ENCODE measurements around the gene PTH1R. TPM values are rescaled to one million over a fixed set of nuclear protein-coding genes. Genes with fewer than 3 reads are reported as not detected.

The PTH1R gene
- total RNA-seq, 1 experiment from 2014 or later = not detected

DNA sequence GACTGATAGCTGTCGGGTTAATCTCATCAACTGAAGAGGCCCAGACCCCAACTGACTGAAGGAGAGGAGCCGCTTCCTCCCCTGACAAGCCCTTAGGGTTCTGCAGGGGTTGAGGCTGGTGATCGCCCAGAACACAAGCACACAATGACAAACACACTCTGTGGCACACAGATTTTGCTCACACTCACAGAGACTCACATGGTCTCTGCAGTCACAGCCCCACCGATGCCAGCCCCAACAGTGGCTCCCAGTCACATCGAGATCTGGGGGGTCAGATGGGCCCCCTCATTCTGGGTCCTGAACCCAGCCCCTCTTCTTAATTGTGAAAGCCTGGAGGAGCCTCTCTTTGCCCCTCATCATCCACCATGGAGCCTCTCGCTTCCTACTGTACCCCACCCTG lies 16.7 kb downstream of the PTH1R start:
- DNase-seq (ENCODE audit: low read depth, low spot score) (no peak), ATAC-seq (no peak)
- Histone ChIP-seq H3K27me3 (ENCODE audit: control insufficient read depth, insufficient read depth, low read length) (no peaks in the 10 kb centered on the region), H3K36me3 (ENCODE audit: control insufficient read depth, insufficient read depth, low read length) (no peaks in the 10 kb centered on the region), H3K4me3 (ENCODE audit: low read depth in 2 of 2, low read length in 2 of 2) (no peak overlapping the region), H3K4me1 (ENCODE audit: control insufficient read depth, insufficient read depth, low read length) (peaks cover 3% of the 10 kb centered on the region; the same call in 1 of the 2 replicates), H3K9me3 (ENCODE audit: control insufficient read depth, insufficient read depth, low read depth, low read length) (no peaks in the 10 kb centered on the region), H3K27ac (ENCODE audit: low read length) (no peak overlapping the region)
- ChIA-PET POLR2A (no interaction called here), CTCF (interaction anchor here (0.6 to 0.8 kb wide), 2 partner anchors 35 to 894 kb away, joined by 4 to 6 read pairs; no protein-coding TSS in a partner anchor)
- intact Hi-C loops (cut with micrococcal nuclease; ENCODE audit: unreplicated experiment) = no loop called here
- in situ Hi-C loops (cut with HindIII; ENCODE audit: low pct_unique_long_range_greater_than_20kb, low sequenced_read_pairs) = no loop called here
- TF ChIP-seq, protein P1, sequence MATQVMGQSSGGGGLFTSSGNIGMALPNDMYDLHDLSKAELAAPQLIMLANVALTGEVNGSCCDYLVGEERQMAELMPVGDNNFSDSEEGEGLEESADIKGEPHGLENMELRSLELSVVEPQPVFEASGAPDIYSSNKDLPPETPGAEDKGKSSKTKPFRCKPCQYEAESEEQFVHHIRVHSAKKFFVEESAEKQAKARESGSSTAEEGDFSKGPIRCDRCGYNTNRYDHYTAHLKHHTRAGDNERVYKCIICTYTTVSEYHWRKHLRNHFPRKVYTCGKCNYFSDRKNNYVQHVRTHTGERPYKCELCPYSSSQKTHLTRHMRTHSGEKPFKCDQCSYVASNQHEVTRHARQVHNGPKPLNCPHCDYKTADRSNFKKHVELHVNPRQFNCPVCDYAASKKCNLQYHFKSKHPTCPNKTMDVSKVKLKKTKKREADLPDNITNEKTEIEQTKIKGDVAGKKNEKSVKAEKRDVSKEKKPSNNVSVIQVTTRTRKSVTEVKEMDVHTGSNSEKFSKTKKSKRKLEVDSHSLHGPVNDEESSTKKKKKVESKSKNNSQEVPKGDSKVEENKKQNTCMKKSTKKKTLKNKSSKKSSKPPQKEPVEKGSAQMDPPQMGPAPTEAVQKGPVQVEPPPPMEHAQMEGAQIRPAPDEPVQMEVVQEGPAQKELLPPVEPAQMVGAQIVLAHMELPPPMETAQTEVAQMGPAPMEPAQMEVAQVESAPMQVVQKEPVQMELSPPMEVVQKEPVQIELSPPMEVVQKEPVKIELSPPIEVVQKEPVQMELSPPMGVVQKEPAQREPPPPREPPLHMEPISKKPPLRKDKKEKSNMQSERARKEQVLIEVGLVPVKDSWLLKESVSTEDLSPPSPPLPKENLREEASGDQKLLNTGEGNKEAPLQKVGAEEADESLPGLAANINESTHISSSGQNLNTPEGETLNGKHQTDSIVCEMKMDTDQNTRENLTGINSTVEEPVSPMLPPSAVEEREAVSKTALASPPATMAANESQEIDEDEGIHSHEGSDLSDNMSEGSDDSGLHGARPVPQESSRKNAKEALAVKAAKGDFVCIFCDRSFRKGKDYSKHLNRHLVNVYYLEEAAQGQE (IDR thresholded peaks at IDR 0.05; ENCODE audit: insufficient read depth in 1 of 2, low read depth in 2 of 2, low read length in 1 of 2) = no peak
- TF ChIP-seq POLR2AphosphoS5 (IDR thresholded peaks at IDR 0.05; ENCODE audit: low read depth, low read length) (no peak), SIN3A (IDR thresholded peaks at IDR 0.05; ENCODE audit: borderline replicate concordance, insufficient read depth, low read depth, low read length) (no peak), TCF7L2 (IDR thresholded peaks at IDR 0.05; ENCODE audit: low read depth, low read length) (no peak), CTCF (IDR thresholded peaks at IDR 0.05) (no peak)
- no TSS peak for BruUV-seq (replicated peaks)

DNA sequence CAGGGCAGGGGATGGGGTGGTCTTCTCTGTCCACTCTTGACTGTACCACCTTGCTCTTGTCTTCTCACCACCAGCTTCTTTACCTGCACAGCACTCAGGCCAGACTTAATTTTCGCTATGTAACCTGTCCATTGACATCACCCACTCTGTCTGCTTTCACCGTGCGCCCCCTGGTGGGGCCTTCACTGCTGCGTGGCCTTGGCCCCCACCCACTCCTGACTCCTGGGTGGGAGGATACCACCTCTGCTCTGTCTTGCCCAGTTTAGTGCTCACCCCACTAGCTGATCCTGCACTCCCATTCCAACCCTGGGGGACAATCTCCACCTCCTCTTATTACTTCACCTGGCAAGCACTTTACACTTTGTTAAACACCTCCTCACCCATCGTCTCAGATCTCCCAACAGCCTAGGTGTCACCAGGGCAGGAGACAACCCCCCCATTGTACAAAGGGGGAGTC lies 17.7 kb downstream of the PTH1R start:
- no peaks in the 10 kb centered on the region for H3K9me3 ChIP-seq (ENCODE audit: control insufficient read depth, insufficient read depth, low read depth, low read length)
- H3K27me3 ChIP-seq (ENCODE audit: control insufficient read depth, insufficient read depth, low read length) = no peaks in the 10 kb centered on the region
- ChIA-PET CTCF (interaction anchor here (0.8 to 1.8 kb wide), 2 partner anchors 28 to 36 kb away, joined by 4 read pairs; no protein-coding TSS in a partner anchor), POLR2A (no interaction called here)
- no peak for TF ChIP-seq SIN3A (IDR thresholded peaks at IDR 0.05; ENCODE audit: borderline replicate concordance, insufficient read depth, low read depth, low read length)
- TF ChIP-seq CTCF (IDR thresholded peaks at IDR 0.05) = peak; percentile 85
- H3K27ac ChIP-seq (ENCODE audit: low read length) = no peak overlapping the region
- peak; percentile 79 for ATAC-seq
- peaks cover 3% of the 10 kb centered on the region; the same call in 1 of the 2 replicates for H3K4me1 ChIP-seq (ENCODE audit: control insufficient read depth, insufficient read depth, low read length)
- intact Hi-C loops (cut with micrococcal nuclease; ENCODE audit: unreplicated experiment) = no loop called here
- no peak overlapping the region for H3K4me3 ChIP-seq (ENCODE audit: low read depth in 2 of 2, low read length in 2 of 2)
- H3K36me3 ChIP-seq (ENCODE audit: control insufficient read depth, insufficient read depth, low read length) = no peaks in the 10 kb centered on the region
- no TSS peak for BruUV-seq (replicated peaks)
- DNase-seq (ENCODE audit: low read depth, low spot score) = peak; percentile 52
- in situ Hi-C loops (cut with HindIII; ENCODE audit: low pct_unique_long_range_greater_than_20kb, low sequenced_read_pairs) = no loop called here

Measured in Panc1 (cell line).